OCI-LY7 (cell line): ENCODE measurements around the gene POU4F3.

Source experiments
- CTCF ChIP-seq: fragments of 200-600 bp; sonication (generic); conservative IDR thresholded peaks from 2 replicates; pipeline ENCODE4 v1.5.1; 2014; ENCODE audit warnings: mild to moderate bottlenecking, antibody characterized with exemption, low read length, moderate library complexity, mixed read lengths
- EZH2phosphoT487 ChIP-seq: fragments of 200-600 bp; sonication (generic); IDR thresholded peaks from 2 replicates; pipeline ENCODE4 v1.6.1; 2018; ENCODE audit warnings: low read depth, borderline replicate concordance, mild to moderate bottlenecking, mixed run types, antibody characterized with exemption, low read length, moderate library complexity, mixed read lengths

DNA sequence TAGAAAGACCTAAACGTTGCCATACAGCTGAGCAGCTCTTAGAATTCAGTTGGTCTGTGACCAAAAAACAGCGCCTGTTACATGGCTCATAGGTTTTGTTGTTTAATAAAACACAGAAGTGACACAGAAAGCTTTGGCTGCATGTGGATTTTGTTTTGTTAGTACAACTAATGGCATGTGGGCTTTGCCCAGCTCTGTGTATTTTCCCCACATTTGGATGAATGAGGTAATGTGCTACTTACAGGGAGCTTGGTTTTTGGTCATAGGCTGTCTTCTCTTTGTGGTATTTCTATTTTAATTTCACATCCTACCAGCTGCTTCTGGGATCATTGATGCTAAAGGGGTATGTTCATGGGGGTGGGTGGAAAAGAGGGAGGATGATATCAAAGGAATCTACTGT is 37.0 kb upstream of the POU4F3 start:
- TF ChIP-seq CTCF (no peak), EZH2phosphoT487 (no peak)
